Measurements from ENCODE around the gene PAPSS2. TPM values are rescaled to one million over a fixed set of nuclear protein-coding genes. Genes with fewer than 3 reads are reported as not detected.

PAPSS2 gene
- total RNA-seq, 2 experiments from 2014 or later: 0.04 to 0.11 TPM

DNA sequence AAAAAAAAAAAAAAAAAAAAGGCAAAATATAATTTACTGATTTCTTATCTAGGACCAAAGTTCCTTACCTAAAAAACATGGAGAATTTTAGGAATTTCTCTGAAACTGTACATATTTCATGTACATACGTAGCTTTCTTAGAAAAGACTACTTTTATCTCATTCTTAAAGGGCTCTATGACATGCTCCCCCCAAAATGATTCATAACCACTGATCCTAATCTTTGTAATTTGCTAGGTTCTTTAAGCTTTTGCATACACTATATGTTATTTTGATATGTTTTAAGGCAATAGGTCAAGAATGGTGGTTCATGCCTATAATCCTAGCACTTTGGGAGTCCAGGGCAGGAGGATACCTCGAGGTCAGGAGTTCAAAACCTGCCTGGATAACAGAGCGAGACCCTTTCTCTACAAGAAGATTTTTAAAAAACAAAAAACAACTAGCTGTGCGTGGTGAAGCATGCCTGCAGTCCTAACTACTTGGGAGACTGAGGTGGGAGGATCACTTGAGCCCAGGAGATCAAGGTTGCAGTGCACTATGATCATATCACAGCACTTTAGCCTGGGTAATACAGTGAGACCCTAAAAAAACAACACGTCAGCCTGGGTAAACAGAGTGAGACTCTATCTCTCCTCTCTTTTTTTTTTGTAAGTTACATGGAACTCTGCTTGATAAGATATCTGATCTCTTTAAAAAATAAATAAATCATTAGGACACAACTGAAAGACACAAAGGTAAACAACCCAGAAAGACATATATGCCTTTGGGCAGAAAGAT, 103.6 kb downstream of the PAPSS2 start:
- ChIA-PET CTCF (no interaction called here), POLR2A (interaction anchor here (1.2 kb wide), 1 partner anchor 55 kb away, joined by 3 read pairs; the partner anchor contains the start of gene ATAD1)

DNA sequence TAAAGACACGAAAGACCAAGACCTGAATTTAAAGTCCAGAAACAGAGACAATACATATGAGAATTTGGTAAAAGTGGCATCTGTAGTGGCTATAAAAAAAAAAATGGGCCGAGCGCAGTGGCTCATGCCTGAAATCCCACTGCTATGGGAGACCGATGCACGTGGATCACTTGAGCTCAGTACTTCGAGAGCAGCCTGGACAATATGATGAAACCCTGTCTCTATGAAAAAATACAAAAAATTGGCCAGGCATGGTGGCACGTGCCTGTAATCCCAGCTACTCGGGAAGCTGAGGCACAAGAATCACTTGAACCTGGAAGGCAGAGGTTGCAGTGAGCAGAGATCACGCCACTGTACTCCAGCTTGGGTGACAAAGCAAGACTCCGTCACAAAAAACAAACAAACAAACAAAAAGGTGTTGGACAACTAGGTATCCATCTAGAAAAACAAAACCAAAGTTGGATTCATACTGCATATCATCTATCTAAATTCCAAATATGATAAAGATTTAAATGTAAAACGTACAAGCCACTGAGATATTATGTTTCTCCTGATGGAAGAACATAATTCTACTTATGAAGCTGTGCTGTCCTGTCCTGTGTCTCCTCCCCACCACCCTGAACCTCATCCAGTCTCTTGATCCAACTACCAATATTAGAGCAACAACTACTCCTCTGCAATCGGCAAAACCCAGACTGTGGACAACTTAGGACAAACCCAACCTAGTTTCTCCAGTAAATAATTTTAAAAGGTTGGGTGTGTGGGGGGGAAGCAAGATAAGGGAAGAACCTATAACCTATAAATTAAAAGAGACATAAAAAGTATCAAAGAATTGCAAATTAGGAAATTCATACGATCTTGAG, 104.6 kb downstream of the PAPSS2 start:
- POLR2A ChIA-PET: no interaction called here
- CTCF ChIA-PET: no interaction called here

DNA sequence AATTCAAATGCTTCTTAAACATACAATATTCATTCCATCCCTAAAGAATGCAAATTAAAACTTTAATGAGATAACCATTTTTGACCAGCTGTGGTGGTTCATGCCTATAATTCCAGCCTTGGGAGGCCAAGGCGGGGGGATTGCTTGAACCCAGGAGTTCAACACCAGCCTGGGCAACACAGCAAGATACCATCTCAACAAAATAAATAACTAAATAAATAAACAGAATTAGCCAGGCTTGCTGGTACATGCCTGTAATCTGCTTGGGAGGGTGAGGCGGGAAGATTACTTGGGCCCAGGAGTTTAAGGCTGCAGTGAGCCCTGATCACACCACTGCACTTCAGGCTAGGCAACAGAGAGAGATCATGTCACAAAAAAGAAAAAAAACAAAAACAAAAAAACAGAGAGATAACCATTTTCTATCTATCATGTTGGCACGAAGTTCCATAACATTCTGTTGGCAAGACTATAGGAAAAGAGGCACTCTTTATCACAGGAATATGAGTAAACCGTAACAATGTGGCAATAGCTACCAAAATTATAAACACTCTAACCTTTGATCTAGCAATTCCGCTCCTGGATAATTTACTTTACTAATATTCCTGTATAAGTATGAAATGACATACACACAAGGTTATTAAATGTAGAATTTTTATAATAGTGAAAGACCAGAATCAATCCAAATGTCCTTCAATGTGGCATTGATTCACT, 106.1 kb downstream of the PAPSS2 start:
- POLR2A ChIA-PET: no interaction called here

DNA sequence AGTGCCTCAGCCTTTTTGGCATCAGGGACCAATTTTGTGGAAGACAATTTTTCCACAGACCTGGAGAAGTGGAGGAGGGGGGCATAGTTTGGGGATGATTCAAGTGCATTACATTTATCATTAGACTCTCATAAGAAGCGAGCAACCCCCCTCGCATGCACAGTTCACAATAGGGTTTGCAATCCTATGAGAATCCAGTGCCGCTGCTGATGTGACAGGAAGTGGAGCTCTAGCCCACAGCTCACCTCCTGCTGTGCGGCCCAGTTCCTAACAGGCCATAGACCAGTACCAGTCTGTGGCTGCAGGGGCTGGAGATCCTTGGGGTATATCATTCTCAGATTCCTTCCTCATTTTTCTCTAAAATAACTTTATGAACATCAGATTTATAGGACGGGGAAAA, 107.6 kb downstream of the PAPSS2 start:
- ChIA-PET POLR2A (no interaction called here), CTCF (no interaction called here)

More for the DNA sequence above, 106.1 kb downstream of the PAPSS2 start:
- CTCF ChIA-PET: no interaction called here

DNA sequence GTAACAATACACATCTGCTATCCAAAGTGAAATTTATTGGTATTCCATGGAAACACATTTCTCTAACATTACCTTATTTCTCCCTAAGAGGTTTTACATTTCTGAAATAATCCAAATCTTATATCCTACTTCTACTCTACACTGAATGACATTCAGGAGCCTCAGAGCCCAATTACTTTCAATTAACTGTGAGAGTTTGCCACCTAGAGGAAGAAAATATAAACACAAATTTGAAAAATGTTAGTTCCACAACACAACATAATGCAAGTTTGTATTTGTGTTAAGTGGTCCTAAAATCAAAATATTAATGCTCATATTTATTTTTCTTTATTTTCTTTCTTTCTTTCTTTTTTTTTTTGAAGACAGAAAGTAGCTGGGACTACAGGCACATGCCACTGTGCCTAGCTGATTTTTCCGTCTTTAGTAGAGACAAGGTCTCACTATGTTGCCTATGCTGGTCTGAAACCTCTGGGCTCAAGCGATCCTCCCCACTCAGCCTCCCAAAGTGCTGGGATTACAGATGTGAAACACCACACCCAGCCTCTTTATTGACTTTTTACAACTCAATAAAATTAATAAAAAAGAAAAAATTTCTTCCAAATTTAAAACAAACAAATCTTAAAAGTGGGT, 112.3 kb downstream of the PAPSS2 start:
- ChIA-PET POLR2A (no interaction called here), CTCF (interaction anchor here (1.1 kb wide), 1 partner anchor 37 kb away, joined by 3 read pairs; no protein-coding TSS in a partner anchor)

DNA sequence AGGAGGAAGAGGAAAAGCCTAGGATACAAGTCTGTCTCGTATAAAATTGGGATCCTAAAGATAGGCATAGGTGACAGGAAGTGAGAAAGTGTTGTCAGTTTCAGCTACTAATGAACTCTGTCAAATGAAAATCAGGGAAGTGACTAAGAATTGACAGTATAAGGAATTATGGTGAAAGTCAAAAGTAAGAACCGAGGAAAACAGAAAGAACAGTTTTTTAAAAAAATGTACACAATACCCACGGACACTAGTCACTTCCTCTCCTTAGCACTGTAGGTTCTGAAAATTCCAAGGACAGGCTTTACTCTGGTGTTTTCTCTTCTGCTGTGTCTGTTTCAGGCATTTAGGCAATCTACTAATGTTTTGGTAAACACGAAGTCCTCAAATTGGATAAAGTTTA, 116.1 kb downstream of the PAPSS2 start:
- ChIA-PET POLR2A (interaction anchor here (0.7 kb wide), 1 partner anchor 117 kb away, joined by 5 read pairs; no protein-coding TSS in a partner anchor), CTCF (interaction anchor here (1.7 kb wide), 1 partner anchor 15 kb away, joined by 3 read pairs; no protein-coding TSS in a partner anchor)

DNA sequence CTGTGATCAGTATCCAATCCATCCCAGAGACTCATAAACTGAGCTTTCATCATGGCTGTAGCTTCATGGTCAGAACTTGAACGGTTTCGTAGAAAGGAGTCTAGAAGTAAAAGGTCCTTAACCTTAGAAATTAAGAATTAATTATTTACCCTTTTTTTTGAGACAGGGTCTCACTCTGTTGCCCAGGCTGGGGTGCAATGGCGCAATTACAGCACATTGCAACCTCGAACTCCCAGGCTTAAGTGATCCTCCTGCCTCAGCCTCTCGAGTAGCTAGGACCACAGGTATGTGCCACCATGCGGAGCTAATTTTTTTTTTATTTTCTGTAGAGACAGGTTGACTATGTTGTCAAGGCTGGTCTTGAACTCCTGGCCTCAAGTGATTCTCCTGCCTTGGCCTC, 116.7 kb downstream of the PAPSS2 start:
- POLR2A ChIA-PET: no interaction called here
- CTCF ChIA-PET: interaction anchor here (1.7 kb wide), 1 partner anchor 16 kb away, joined by 3 read pairs; no protein-coding TSS in a partner anchor

DNA sequence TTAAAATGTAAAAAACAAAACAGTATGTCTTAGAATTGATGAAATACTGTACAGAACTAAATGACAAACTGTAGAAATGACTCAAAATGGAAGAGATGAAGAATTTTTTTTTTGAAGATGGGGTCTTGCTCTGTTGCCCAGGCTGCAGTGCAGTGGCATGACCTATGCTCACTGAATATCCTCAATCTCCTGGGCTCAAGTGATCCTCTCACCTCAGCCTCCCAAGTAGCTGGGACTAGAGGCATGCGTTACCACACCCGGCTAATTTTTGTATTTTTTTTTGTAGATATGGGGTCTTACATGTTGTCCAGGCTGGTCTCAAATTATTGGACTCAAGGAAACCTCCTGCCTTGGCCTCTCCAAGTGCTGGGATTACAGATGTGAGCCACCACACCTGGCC, 121.9 kb downstream of the PAPSS2 start:
- ChIA-PET POLR2A (no interaction called here), CTCF (no interaction called here)

DNA sequence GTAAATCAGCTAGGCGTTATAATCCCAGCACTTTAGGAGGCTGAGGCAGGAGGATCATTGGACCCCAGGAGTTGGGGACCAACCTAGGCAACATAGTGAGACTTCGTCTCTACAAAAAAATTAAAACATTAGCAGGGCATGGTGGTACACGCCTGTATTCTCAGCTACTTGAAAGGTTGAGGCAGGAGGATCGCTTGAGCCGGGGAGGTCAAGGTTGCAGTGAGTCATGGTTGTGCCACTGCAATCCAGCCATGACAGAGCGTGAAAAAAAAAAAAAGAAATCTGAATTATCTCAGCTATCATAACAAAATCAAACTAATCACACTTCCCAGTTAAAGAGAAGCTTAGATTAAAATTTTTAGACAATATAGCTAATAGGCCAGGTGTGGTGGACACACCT, 123.0 kb downstream of the PAPSS2 start:
- POLR2A ChIA-PET: no interaction called here

DNA sequence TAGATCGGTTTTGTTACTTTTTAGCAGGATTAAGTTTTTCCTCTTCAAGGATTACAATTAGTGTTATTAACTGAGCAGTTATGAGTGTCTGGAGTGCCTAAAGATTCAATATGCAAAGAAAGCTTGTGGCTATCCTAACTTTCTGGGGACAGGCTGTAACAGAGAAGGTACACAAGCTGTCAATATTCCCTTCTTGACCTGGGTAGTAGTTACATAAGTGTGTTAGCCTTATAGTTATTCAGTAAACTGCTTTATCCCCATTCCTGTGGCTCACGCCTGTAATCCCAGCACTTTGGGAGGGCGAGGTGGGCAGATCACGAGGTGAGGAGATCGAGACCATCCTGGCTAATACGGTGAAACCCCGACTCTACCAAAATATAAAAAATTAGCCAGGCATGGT, 126.7 kb downstream of the PAPSS2 start:
- POLR2A ChIA-PET: no interaction called here
- CTCF ChIA-PET: no interaction called here

More for the DNA sequence above, 123.0 kb downstream of the PAPSS2 start:
- CTCF ChIA-PET: no interaction called here

DNA sequence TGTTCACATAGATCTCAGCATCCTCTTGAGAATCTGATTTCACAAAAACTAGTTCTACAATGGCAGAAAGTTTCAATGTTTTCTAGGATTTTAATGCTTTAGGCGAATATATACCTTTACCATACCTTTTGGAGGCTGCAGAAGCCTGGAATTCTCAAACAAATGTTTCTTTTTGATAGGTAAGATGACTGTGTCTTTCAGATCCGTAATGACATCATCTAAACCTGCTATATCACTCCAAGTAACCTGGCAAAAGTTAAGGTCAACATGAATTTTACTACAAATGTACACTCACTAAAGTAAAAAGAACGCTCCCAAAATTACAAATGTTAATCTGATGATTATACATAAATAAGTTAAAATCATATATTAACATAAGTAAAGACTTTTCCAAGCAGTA, 130.5 kb downstream of the PAPSS2 start:
- POLR2A ChIA-PET: interaction anchor here (0.6 kb wide), 1 partner anchor 42 kb away, joined by 3 read pairs; no protein-coding TSS in a partner anchor
- CTCF ChIA-PET: no interaction called here

DNA sequence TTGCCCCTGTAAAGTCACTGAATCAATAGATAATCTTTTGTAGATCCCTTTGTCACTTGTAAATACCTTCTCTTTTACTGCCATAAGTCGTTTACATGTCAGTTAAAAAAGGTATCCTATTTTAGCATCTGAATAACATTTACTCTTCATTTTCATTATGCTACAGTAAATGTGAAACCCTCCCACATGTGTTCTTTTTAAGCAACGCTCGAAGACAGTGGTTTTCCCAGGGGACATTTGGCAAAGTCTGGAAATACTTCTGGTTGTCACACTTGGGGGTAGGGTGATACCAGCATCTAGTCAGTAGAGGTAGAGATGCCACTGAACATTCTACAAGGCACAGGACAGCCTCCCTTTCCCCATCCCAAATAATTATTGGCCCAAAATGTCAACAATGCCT, 134.6 kb downstream of the PAPSS2 start:
- ChIA-PET POLR2A (no interaction called here), CTCF (no interaction called here)

Other genes starting within 250 kb of the PAPSS2 start
- 10 to 100 TPM; 14.5 to 15.2 TPM for gene MINPP1, start 155.0 kb upstream of the PAPSS2 start, total RNA-seq
- 10 to 100 TPM; 57.7 to 60.1 TPM for gene ATAD1, start 158.3 kb downstream of the PAPSS2 start, total RNA-seq
- gene KLLN, start 203.7 kb downstream of the PAPSS2 start, total RNA-seq: 1 to 10 TPM in 1 of 2 experiments, under 1 TPM in 1; 0.80 to 1.0 TPM
- 10 to 100 TPM; 42.4 to 48.0 TPM for gene PTEN, start 203.7 kb downstream of the PAPSS2 start, total RNA-seq

Measured in activated CD8-positive, alpha-beta memory T cell treated with anti-CD3 and anti-CD28 coated beads for 36 hours (primary cell).